GM19324 (cell line): Measurements from ENCODE around the gene C16orf92.
A peak's percentile ranks its signal among the peaks of the same experiment; 100 is the strongest.

ENCODE experiments used
- ATAC-seq: cut with Tn5 transposase; IDR thresholded peaks from one replicate; pipeline ENCODE4 v1.9.1; 2021; ENCODE audit warnings: mild to moderate bottlenecking, moderate library complexity; ENCODE audit not compliant: unreplicated experiment, low FRiP score

C16orf92 gene, protein sequence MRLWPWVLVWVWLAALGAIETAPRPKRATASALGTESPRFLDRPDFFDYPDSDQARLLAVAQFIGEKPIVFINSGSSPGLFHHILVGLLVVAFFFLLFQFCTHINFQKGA

GRCh38 chr16:30022887-30023286 lies at the start of gene C16orf92:
C16orf92 (plus strand) TSS chr16:30023198; CDS start chr16:30023341, 143 bp downstream.
- ATAC-seq: no peak

- ATAC-seq: peak; percentile 97
These were observed 49.4 kb upstream of the C16orf92 start, which contains the start of gene TAOK2 for GRCh38 chr16:29973384-29974246. TAOK2 (plus strand) TSS chr16:29973868; CDS start chr16:29977773, 3,905 bp downstream.

- ATAC-seq: no peak
These were observed 48.5 kb upstream of the C16orf92 start for GRCh38 chr16:29974291-29975133.

DNA sequence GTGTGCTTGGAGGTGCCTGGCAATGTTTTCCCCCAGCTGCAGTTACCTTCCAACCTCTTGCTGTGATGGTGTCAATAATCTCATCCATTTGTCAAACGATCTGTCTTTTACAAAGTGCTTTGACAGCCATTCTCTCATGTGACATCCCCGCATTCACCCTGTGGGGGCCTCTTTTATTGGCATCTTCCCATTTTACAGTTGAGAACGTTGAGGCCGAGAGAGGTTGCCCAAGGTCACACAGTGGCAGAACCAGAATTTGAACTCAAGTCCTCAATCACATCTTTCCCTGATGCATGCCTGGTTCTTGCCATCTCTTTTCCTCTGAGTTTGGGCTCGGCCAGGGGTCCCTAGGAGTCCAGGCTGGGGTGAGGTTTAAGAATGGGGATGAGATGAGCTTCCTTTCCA lies 47.9 kb upstream of the C16orf92 start:
- ATAC-seq: no peak

GRCh38 chr16:29975811-29976511 lies 47.0 kb upstream of the C16orf92 start:
- ATAC-seq: no peak

- ATAC-seq: no peak
These were observed 45.8 kb upstream of the C16orf92 start for GRCh38 chr16:29977063-29977825.

GRCh38 chr16:29978081-29978480 lies 44.9 kb upstream of the C16orf92 start:
- ATAC-seq: no peak

DNA sequence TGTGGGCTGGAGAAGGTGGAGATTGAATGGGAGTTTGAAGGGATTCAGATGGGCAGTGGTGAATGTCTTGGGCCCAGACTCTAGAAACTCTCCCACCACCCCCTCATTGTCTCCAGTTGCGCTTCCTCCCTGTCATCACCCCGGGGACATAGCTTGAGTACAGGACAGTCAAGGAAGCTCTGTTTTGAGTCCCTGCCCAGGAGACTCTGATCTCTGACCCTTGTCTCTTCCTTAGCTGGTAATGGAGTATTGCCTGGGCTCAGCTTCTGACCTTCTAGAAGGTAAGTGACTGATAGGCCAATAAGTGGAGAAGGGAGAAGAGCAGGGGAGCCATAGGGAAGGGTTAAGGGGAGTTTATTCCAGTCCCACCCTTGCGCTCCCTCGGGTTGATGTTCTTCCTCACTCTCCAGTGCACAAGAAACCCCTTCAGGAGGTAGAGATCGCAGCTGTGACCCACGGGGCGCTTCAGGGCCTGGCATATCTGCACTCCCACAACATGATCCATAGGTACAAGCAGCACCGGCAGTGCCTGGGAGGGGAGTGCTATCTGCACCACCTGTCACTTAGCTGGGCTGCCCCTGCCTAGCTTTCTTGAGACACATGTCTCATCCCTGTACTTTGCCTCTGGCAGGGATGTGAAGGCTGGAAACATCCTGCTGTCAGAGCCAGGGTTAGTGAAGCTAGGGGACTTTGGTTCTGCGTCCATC lies 44.3 kb upstream of the C16orf92 start:
- ATAC-seq: no peak

- no peak for ATAC-seq
These were observed 40.2 kb upstream of the C16orf92 start for GRCh38 chr16:29982560-29983419.

DNA sequence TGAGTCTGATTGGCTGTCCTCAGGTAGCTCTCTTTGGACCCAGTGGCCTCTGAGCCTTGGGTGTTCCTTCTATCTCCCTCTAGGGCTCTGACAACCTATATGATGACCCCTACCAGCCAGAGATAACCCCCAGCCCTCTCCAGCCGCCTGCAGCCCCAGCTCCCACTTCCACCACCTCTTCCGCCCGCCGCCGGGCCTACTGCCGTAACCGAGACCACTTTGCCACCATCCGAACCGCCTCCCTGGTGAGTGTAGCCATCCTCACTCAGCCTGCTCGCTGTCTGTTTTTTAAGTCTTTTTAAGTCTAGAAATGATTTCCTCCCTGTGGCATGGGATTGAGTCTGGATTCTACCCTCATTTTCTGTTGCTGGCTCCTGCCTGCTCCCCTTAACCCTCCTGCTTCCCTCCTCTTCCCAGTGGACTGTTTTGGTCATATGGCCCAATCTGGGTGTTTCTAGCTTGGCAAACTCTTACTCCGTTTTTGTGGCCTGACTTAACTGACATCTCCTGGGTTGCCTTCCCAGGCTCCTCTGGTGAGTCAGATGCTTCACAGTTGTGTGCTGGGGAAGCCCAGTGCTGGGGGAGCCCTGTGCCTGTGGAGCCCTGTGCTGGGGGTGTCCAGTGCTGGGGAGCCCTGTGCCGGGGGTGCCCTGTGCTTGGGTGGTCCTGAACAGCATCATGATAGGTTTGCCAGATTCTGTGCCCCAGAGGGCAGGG lies 39.4 kb upstream of the C16orf92 start:
- ATAC-seq: no peak

DNA sequence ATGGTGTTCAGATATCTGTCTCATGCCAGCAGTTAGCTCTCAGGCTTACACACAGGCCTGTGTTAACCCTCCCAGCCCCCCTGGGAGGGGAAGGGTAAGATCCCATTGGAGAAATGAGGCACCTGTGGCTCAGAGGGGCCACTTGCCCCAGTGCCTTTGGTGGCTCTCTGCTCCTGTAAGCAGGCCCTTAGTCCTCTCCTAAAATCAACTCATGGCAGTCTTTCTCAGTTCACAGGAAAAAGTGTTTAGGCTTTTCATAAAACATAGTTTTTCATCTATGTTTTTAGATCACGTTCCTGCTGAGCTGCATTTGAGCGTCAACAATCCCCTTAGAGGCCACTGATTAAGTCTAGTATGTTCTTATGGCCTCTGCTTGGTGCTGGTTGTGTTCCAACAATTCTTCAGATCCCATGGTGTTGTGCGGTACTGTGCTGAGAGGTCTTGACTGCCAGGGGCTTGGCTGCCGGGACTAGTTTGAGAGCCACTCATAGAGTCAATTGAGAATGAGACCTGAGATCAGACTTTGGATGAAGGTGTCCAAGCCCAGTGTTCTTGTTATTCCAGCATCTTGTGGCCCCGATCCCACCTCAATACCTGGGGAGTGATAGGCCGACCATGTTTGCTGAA lies 38.7 kb upstream of the C16orf92 start:
- no peak for ATAC-seq

DNA sequence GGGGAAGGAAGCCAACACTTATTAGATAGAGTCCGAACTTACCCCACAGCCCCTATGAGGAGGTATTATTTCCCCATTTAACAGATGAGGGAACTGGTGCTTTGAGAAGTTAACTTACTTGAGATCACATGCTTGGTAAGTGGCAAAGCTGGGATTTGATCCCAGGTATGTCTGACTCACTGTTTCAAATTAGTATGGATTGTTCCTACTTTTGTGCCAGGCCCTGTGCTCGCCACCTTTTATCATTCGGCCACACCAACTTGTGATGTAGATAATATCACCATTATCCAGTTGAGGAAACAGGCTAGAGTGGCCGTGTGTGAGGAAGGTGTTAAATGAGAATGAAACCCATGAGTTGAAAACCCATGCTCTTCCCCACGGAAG lies 38.2 kb upstream of the C16orf92 start:
- no peak for ATAC-seq

DNA sequence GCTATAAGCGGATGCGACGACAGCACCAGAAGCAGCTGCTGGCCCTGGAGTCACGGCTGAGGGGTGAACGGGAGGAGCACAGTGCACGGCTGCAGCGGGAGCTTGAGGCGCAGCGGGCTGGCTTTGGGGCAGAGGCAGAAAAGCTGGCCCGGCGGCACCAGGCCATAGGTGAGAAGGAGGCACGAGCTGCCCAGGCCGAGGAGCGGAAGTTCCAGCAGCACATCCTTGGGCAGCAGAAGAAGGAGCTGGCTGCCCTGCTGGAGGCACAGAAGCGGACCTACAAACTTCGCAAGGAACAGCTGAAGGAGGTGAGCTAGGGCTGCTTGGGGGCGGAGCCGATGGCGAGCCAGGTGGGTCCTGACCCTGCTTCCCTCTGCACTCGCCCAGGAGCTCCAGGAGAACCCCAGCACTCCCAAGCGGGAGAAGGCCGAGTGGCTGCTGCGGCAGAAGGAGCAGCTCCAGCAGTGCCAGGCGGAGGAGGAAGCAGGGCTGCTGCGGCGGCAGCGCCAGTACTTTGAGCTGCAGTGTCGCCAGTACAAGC lies 37.7 kb upstream of the C16orf92 start:
- ATAC-seq: no peak

- ATAC-seq: no peak
These were observed 36.8 kb upstream of the C16orf92 start for GRCh38 chr16:29986231-29986630.

GRCh38 chr16:29986931-29987330 lies 36.1 kb upstream of the C16orf92 start:
- ATAC-seq: no peak

- no peak for ATAC-seq
These were observed 35.5 kb upstream of the C16orf92 start for GRCh38 chr16:29987371-29988085.
